Endothelial cell (in vitro differentiated cells): ENCODE data around the gene DNAJA3. TPM values are rescaled to one million over a fixed set of nuclear protein-coding genes. Genes with fewer than 3 reads are reported as not detected.

Experiments used
- DNase-seq: peaks from one replicate; pipeline ENCODE4 v3.0.0; 2021; ENCODE audit warnings: low spot score
- H3K27ac Mint-ChIP-seq: one replicate; pipeline ENCODE4 v1.8.0; 2021; ENCODE audit warnings: mixed read lengths, inconsistent platforms; ENCODE audit not compliant: unreplicated experiment
- H3K27me3 Mint-ChIP-seq: one replicate; pipeline ENCODE4 v1.8.0; 2021; ENCODE audit warnings: mild to moderate bottlenecking, moderate library complexity, mixed read lengths, inconsistent platforms; ENCODE audit not compliant: unreplicated experiment
- H3K36me3 Mint-ChIP-seq: one replicate; pipeline ENCODE4 v1.8.0; 2021; ENCODE audit warnings: mild to moderate bottlenecking, low read depth, mixed read lengths, inconsistent platforms; ENCODE audit not compliant: unreplicated experiment
- H3K4me1 Mint-ChIP-seq: one replicate; pipeline ENCODE4 v1.8.0; 2021; ENCODE audit warnings: mild to moderate bottlenecking, mixed read lengths, inconsistent platforms; ENCODE audit not compliant: unreplicated experiment
- H3K4me3 Mint-ChIP-seq: one replicate; pipeline ENCODE4 v1.8.0; 2021; ENCODE audit warnings: mild to moderate bottlenecking, mixed read lengths, inconsistent platforms; ENCODE audit not compliant: unreplicated experiment
- H3K9me3 Mint-ChIP-seq: one replicate; pipeline ENCODE4 v1.8.0; 2021; ENCODE audit warnings: mixed read lengths, inconsistent platforms; ENCODE audit not compliant: unreplicated experiment
- CTCF ChIP-seq: fragments of 200-600 bp; sonication (generic); IDR thresholded peaks from one replicate; pipeline ENCODE4 v1.5.0; 2021; ENCODE audit warnings: antibody characterized with exemption; ENCODE audit not compliant: unreplicated experiment
- total RNA-seq: library from RNA; stranded (reverse); fragmentation: NEBNext Ultra II Directional; extraction: Animal tissue kit (Norgen Biotek cat#: 25700); gene quantifications from one replicate; pipeline ENCODE4 v1.2.1, GENCODE V29; 2021; ENCODE audit not compliant: unreplicated experiment

Gene DNAJA3
- total RNA-seq, 1 donor from 2014 or later = 32.0 TPM

DNA sequence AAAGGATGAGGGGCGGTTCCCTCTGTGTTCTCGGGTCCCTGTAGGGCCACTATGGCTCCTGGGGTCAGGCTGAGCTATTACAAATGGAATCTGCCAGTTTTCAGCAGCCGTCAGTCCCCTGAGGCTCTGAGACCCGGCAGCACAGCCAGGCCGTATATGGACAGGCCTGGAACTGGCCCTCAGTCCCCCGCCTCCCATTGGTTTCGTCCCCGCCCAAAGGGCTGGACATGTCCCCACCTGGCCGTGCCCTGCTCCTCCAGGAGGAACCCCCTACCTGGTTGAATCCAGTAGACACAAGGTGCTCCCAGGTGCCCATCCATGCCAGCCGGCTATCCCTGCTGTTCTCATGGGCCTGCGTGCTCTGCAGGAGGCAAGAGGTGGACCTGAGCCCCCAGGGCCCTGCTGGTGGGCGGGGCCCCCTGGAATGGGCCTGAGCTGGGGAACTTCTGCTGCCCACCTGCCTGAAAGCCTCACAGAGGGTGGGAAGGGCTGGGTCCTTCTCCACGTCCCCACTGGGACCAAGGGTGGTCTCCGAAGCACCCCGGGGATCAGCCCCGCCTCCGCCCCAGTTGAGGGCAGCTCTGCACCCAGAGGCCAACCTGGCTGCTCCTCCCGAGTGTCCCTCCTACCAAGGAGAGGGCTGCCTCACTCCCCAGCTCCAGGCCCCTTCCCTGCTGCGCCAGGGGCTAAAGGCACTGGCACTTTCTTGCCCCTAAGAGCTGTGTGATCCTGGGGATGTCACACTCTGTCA, 37.2 kb upstream of the DNAJA3 start:
- H3K27me3 Mint-ChIP-seq = peaks cover 16% of the 10 kb centered on the region
- no peak overlapping the region for H3K4me3 Mint-ChIP-seq
- peaks cover 6% of the 10 kb centered on the region for H3K36me3 Mint-ChIP-seq
- no peak for TF ChIP-seq CTCF
- H3K9me3 Mint-ChIP-seq = no peaks in the 10 kb centered on the region
- H3K4me1 Mint-ChIP-seq = peaks cover 7% of the 10 kb centered on the region
- H3K27ac Mint-ChIP-seq = no peak overlapping the region
- no peak for DNase-seq

DNA sequence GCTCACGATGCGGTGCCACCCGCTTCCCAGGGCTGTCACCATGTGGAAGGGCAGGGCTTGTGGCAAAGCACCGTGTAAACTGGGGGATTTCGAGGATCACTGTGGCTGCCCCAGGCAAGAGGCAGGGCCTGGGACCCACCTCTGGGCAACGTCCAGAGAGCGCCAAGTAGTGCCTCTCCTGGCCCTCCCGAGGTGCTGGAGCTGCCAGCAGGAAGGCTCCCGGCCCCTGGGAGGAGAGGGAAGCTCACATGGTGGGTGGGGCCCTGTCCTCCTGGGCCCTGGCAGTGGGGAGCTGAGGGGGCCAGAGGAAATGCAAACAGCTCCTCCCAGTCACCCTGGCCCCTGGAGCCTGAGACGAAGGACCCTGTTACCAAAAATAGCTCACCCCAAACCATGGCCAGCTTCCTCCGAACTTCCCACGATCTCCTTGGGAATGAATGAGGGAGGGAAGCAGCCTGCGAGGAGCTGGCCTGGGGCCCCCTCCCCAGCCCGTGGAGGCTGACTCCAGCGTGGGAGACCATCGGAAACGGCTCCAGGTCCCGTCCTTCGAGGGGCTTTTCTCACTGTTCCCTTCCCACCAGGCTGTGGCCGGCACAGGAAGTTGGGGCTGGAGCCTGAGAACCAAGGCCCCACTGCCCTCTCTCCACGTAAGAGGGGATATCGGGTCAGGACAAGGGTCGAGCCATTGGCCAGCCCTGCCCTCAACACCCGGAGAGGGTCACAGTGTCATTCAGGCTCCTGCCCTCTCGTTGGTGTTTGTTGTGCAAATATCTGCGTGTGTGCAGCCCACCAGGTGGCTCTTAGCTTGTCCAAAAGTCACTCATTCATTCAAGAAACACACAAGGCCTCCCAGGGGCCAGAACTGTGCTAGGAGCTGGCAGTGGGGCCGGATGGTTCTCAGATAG, 36.4 kb upstream of the DNAJA3 start:
- H3K9me3 Mint-ChIP-seq = no peaks in the 10 kb centered on the region
- no peak for DNase-seq
- H3K27me3 Mint-ChIP-seq = peaks cover 16% of the 10 kb centered on the region
- no peak overlapping the region for H3K27ac Mint-ChIP-seq
- no peak for TF ChIP-seq CTCF
- H3K4me1 Mint-ChIP-seq = peaks cover 7% of the 10 kb centered on the region
- peaks cover 6% of the 10 kb centered on the region for H3K36me3 Mint-ChIP-seq
- H3K4me3 Mint-ChIP-seq = no peak overlapping the region

GRCh38 chr16:4390266-4391260, 35.1 kb upstream of the DNAJA3 start:
- Mint-ChIP-seq H3K4me1 (peaks cover 7% of the 10 kb centered on the region), H3K27ac (no peak overlapping the region), H3K36me3 (peaks cover 8% of the 10 kb centered on the region), H3K4me3 (no peak overlapping the region), H3K27me3 (peaks cover 16% of the 10 kb centered on the region), H3K9me3 (no peaks in the 10 kb centered on the region)
- no peak for DNase-seq
- TF ChIP-seq CTCF = no peak

DNA sequence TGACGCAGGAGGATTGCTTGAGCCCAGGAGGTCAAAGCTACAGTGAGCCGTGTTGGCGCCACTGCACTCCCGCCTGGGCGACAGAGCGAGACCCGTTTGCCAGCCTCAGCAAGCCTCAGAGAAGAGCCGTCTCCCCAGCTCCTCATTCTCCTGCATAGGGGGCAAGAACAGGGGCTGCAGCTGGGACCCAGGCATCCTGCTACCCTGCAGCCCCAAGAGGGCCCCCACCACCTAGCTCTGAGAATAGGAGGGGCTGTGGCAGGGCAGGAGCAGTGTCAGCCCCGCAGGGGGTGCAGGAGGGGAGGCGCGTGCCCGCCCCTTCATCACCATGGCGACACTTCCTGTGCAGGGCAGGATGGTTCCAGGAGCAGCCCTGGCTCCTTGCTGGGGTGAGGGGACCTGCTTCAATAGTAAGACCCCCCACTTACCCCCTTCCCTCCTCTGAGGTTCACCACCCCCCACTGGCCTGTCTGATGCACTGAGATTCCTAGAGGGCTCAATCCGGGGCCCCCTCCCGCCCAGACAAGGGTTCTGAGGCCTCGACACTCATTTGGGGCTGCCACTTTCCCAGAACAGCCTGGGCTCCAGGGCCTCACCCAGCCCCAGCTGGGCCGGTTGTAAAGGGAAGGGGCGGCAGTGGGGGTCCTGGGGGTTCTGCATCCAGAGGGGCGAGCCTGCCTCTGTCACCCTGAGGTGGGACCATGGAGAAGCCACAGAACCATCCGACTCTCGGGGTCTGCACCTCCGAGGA, 33.9 kb upstream of the DNAJA3 start:
- no peak for TF ChIP-seq CTCF
- Mint-ChIP-seq H3K4me3 (no peak overlapping the region), H3K4me1 (peaks cover 7% of the 10 kb centered on the region), H3K27me3 (peaks cover 13% of the 10 kb centered on the region), H3K36me3 (peaks cover 11% of the 10 kb centered on the region), H3K9me3 (no peaks in the 10 kb centered on the region), H3K27ac (no peak overlapping the region)
- no peak for DNase-seq
